ENCODE results near the gene DNAH10.
"Not testable (repeated sequence)": the region's sequence is repeated elsewhere in the genome, so short reads cannot be mapped to it uniquely, and the experiment has no call there.

The DNAH10 gene

DNA sequence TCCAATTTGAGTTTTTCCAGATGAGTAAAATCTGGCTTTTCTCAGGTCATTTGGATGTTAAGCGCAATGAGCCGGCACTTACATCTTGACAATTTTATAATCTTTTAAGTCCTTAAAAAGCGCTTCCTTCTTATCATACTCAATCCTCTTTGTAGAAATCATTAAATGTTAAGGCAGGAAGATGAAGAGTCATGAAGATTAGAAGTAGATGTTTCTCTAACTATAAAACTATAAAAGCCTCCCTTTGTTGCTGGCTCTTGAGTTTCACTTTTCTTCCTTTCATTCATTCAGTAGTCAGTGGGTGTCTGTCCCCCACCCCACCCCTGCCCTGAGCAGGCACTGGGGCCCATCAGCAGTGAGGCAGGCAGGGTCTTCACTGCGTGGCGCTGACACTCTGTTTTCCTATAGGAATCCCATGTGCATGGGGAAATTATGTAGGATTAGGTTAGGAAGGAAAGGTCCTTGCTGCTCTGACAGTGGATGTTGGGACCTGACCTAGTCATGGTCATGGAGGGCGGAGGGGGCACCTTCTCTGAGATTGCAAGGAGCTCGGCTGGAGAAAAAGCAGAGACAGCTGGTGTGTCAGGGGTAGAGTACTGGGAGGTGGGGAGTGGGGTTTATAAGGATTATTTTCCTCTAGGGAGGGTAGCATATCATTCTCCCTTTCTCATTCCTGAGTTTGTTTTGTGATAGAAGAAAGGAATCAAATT is 144.8 kb downstream of the DNAH10 start:
- TF ChIP-seq, protein P1, sequence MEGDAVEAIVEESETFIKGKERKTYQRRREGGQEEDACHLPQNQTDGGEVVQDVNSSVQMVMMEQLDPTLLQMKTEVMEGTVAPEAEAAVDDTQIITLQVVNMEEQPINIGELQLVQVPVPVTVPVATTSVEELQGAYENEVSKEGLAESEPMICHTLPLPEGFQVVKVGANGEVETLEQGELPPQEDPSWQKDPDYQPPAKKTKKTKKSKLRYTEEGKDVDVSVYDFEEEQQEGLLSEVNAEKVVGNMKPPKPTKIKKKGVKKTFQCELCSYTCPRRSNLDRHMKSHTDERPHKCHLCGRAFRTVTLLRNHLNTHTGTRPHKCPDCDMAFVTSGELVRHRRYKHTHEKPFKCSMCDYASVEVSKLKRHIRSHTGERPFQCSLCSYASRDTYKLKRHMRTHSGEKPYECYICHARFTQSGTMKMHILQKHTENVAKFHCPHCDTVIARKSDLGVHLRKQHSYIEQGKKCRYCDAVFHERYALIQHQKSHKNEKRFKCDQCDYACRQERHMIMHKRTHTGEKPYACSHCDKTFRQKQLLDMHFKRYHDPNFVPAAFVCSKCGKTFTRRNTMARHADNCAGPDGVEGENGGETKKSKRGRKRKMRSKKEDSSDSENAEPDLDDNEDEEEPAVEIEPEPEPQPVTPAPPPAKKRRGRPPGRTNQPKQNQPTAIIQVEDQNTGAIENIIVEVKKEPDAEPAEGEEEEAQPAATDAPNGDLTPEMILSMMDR (IDR thresholded peaks at IDR 0.05) = no peak
- Histone ChIP-seq H3K9me3 (no peaks in the 10 kb centered on the region), H3K27me3 (peaks cover 0 to 23% of the 10 kb centered on the region in 2 donors), H3K4me3 (no peak overlapping the region), H3K27ac (no peak overlapping the region), H3K36me3 (no peaks in the 10 kb centered on the region), H3K4me1 (no peaks in the 10 kb centered on the region)
- intact Hi-C loops (cut with DNase I; ENCODE audit: low total_unique reads) = no loop called here
- DNase-seq = no peak

DNA sequence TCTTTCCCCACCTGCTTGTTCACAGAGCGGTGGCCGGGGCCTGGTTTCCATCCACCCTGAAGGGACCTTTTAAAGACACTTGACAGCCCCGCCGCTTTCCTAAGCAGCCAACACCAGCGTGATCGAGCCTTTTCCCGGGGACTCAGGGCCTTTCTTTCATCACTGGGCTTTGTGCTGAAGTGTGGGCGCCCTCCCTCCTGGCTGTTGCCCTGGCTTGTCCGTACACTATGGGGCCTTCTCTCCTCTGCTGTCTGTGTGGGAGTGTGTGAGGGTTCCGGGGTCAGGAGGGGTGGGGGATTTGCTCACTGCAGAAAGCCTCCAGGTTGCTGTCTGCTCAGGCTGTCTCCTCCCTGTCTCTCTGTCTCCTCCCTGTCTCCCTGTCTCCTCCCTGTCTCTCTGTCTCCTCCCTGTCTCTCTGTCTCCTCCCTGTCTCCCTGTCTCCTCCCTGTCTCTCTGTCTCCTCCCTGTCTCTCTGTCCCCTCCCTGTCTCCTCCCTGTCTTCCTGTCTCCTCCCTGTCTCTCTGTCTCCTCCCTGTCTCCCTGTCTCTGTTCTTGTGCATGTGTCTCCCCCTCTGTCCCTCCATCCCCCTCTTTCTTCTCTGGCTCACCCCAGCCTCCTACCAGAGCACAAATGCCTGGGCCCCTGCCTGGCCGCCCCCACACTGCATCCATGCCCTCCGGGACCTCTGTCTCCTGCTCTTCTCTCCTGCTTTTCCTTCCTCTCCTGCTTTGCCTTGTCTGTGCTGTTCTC is 145.8 kb downstream of the DNAH10 start:
- Histone ChIP-seq H3K4me1 (no peaks in the 10 kb centered on the region), H3K4me3 (no peak overlapping the region), H3K9me3 (no peaks in the 10 kb centered on the region), H3K36me3 (no peaks in the 10 kb centered on the region), H3K27ac (no peak overlapping the region), H3K27me3 (peaks cover 0 to 12% of the 10 kb centered on the region in 2 donors)
- TF ChIP-seq, protein P1 (IDR thresholded peaks at IDR 0.05) = no peak
- intact Hi-C loops (cut with DNase I; ENCODE audit: low total_unique reads) = no loop called here
- no peak for DNase-seq

DNA sequence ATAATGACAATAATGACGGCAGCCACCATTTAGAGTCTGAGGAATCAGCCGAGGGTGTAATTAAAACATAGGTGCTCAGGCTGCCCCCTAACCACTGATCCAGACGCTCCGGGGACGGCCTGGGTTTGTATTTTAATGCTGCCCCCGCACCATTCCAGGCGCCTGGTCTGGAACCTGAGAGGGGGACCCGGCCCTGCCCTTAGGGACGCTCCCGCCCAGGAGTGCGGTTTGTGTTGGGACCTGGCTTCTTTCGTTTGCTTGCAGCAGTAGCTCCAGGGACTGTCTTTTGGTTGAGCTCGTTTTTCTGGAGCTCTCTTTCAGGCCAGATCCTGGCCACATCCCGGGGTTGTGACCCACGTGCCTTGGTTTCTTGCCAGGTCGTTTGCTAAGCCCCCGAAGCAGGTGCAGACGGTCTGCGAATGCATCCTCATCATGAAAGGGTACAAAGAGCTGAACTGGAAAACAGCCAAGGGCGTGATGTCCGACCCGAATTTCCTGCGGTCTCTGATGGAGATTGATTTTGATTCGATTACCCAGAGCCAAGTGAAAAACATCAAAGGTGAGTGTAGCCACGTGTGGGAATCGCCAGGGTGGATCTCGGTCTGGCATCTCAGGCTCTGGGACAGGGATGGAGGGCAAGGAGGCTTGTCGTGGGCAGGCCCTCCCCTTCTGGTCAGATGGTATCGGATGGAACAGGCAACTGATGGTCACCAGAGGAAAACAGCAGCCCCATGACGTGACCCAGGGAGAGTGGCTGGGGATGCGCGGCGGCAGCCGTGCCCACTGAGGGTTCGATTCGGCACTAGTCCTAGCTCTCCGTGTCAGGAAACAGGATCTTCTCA is 147.0 kb downstream of the DNAH10 start:
- TF ChIP-seq, protein P1 (IDR thresholded peaks at IDR 0.05) = no peak
- no peak overlapping the region for H3K27ac ChIP-seq
- H3K9me3 ChIP-seq = no peaks in the 10 kb centered on the region
- no peaks in the 10 kb centered on the region for H3K36me3 ChIP-seq
- intact Hi-C loops (cut with DNase I; ENCODE audit: low total_unique reads) = no loop called here
- H3K27me3 ChIP-seq = peaks cover 0 to 4% of the 10 kb centered on the region in 2 donors
- no peaks in the 10 kb centered on the region for H3K4me1 ChIP-seq
- DNase-seq = no peak
- H3K4me3 ChIP-seq = no peak overlapping the region

DNA sequence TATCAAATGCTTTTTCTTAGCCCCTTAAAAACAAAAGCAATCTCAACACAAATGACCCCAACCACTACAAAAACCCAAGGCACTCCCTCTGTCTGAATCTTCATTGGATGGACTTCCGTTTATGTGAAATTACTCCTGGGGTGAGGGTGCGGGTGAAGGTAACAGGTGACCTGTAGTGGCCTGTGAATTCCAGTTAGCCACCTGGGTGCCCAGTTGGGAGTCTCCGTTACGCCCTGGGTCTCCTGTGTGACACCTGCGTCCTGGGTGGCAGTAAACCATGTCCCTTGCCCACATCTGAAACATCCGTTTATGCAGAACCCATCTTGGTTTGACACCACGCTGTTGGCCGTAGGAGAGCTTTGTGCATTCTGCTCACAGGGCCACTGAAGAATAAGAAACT is 148.0 kb downstream of the DNAH10 start:
- TF ChIP-seq, protein P1 (IDR thresholded peaks at IDR 0.05) = no peak

DNA sequence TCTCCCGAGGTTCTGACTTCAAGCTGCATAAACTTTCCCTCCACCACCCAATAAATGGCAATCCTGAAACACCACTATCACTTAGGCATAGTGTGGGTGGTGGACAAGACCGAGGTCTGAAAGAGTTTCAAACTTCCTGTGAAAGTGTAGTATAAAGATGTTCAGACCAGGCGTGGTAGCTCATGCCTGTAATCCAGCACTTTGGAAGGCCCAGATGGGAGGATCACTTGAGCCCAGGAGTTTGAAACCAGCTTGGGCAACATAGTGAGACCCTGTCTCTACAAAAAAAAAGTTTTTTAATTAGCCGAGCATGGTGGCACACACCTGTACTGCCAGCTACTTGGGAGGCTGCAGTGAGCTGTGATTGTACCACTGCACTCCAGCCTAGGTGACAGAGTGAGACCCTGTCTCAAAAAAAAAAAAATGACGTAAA is 148.7 kb downstream of the DNAH10 start:
- Histone ChIP-seq H3K4me3 (no peak overlapping the region), H3K9me3 (no peaks in the 10 kb centered on the region), H3K36me3 (no peaks in the 10 kb centered on the region), H3K27me3 (peaks cover 0 to 3% of the 10 kb centered on the region in 2 donors), H3K27ac (no peak overlapping the region), H3K4me1 (no peaks in the 10 kb centered on the region)
- intact Hi-C loops (cut with DNase I; ENCODE audit: low total_unique reads) = no loop called here
- no peak for DNase-seq
- TF ChIP-seq, protein P1 (IDR thresholded peaks at IDR 0.05) = no peak

More for the DNA sequence above, 148.0 kb downstream of the DNAH10 start:
- Histone ChIP-seq H3K27me3 (peaks cover 0 to 3% of the 10 kb centered on the region in 2 donors), H3K27ac (no peak overlapping the region), H3K4me1 (no peaks in the 10 kb centered on the region), H3K36me3 (no peaks in the 10 kb centered on the region), H3K4me3 (no peak overlapping the region), H3K9me3 (no peaks in the 10 kb centered on the region)
- intact Hi-C loops (cut with DNase I; ENCODE audit: low total_unique reads) = no loop called here
- no peak for DNase-seq

DNA sequence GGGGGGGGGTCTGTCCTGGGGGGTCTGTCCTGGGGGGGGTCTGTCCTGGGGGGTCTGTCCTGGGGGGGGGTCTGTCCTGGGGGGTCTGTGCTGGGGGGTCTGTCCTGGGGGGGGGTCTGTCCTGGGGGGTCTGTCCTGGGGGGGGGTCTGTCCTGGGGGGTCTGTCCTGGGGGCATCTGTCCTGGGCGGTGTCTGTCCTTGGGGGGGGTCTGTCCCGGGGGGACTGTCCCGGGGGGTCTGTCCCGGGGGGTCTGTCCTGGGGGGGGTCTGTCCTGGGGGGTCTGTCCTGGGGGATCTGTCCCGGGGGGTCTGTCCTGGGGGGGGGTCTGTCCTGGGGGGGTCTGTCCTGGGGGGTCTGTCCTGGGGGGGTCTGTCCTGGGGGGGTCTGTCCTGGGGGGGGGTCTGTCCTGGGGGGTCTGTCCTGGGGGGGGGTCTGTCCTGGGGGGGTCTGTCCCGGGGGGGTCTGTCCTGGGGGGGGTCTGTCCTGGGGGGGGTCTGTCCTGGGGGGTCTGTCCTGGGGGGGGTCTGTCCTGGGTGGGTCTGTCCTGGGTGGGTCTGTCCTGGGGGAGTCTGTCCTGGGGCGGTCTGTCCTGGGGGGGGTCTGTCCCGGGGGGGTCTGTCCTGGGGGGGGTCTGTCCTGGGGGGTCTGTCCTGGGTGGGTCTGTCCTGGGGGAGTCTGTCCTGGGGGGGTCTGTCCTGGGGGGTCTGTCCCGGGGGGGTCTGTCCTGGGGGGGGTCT is 149.7 kb downstream of the DNAH10 start:
- H3K4me1 ChIP-seq; intact Hi-C loops (cut with DNase I; ENCODE audit: low total_unique reads): not testable (repeated sequence)

More for the DNA sequence above, 149.7 kb downstream of the DNAH10 start:
- H3K9me3 ChIP-seq, H3K4me3 ChIP-seq, H3K27ac ChIP-seq, DNase-seq, H3K27me3 ChIP-seq, H3K36me3 ChIP-seq: not testable (repeated sequence)
